ENCODE data around the gene CELA2A.

CELA2A gene

DNA sequence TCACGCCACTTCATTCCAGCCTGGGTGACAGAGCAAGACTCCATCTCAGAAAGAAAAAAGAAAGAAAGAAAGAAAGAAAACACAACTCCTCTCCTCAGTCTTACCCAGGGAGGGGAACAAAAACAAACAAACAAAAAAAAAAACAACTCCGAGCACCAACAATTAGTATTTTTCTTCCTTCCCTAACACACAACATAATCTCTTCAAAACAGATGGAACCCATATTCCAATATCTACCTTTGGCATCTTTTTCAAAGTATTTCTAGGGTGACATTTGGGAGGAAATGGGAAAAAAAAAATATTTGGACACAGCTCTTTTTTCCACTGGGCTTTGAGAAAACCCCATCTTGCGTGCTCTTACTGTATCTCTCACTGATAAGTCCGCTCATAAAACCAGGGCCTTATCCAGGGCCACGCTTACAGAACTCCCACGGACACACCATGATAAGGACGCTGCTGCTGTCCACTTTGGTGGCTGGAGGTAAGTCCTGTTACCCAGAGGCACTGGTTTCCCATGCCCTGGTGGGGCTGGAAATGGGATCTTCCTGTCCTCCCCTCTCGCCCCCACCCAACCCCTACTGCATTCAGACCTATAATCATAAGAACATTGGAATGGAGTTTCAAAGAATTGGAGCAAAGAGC, at the start of gene CELA2A:
Gene CELA2A, plus strand, starts transcription at position 420 of the 642 bp plus-strand sequence. Its CDS starts 22 bp downstream, at position 442.
- H3K27ac Mint-ChIP-seq, result no peak within 1 kb of the TSS
- H3K36me3 Mint-ChIP-seq, result no peaks in the 10 kb centered on the region
- H3K4me1 Mint-ChIP-seq, result no peaks in the 10 kb centered on the region
- H3K9me3 Mint-ChIP-seq, result no peaks in the 10 kb centered on the region
- no peaks in the 10 kb centered on the region for H3K27me3 Mint-ChIP-seq
- H3K4me3 Mint-ChIP-seq, result no peak within 1 kb of the TSS

DNA sequence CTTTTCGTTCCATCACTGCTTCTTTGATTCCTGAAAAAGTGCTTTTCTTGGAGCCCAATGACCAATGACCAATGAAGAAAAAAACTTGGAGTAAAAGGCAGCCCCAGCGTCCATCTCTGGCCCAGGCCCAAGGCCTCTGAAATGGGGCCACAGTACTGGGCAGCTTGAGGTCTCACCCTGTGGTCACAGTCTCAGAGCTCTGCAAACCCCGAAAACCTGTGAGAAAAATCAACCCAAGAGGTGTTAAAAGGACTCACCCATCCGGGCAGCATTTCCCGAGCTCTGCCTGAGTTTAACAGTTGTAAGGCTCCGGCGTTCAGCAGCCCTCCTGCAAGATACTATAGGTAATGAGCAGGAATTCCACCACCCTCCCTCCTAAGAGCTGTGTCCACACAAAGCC, 49.0 kb upstream of the CELA2A start:
- H3K4me1 Mint-ChIP-seq, result peaks cover 24% of the 10 kb centered on the region
- H3K27ac Mint-ChIP-seq, result peak overlapping the region; percentile 59
- H3K27me3 Mint-ChIP-seq, result no peaks in the 10 kb centered on the region
- no peaks in the 10 kb centered on the region for H3K9me3 Mint-ChIP-seq
- peak overlapping the region; percentile 39 for H3K4me3 Mint-ChIP-seq
- no peaks in the 10 kb centered on the region for H3K36me3 Mint-ChIP-seq

DNA sequence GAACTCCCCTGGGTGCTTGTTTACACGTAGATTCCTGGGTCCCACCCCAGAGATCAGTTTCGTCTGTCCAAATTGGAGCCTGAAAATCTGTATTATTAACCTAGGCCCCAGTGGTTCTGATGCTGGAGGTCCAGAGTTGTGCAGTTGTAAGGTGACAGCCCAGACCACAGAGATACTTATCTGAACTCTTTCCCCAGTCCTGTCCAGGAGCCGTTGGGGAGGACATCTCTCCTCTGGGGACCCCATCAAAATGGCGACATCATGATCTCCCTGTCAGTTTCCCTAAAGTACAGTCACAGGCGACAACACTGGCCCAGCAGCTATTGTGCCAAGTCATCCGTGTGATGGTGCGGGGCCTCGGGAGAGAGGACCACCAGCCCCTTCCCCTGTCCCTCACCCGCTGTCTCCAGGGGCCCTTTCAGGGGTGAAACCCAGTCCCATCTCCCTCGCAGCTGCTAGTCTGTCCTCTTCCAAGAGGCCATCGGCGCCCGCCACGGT, 47.6 kb upstream of the CELA2A start:
- H3K27me3 Mint-ChIP-seq, result no peaks in the 10 kb centered on the region
- no peaks in the 10 kb centered on the region for H3K36me3 Mint-ChIP-seq
- H3K27ac Mint-ChIP-seq, result peak overlapping the region; percentile 90
- no peaks in the 10 kb centered on the region for H3K9me3 Mint-ChIP-seq
- peak overlapping the region; percentile 94 for H3K4me3 Mint-ChIP-seq
- peaks cover 31% of the 10 kb centered on the region for H3K4me1 Mint-ChIP-seq

DNA sequence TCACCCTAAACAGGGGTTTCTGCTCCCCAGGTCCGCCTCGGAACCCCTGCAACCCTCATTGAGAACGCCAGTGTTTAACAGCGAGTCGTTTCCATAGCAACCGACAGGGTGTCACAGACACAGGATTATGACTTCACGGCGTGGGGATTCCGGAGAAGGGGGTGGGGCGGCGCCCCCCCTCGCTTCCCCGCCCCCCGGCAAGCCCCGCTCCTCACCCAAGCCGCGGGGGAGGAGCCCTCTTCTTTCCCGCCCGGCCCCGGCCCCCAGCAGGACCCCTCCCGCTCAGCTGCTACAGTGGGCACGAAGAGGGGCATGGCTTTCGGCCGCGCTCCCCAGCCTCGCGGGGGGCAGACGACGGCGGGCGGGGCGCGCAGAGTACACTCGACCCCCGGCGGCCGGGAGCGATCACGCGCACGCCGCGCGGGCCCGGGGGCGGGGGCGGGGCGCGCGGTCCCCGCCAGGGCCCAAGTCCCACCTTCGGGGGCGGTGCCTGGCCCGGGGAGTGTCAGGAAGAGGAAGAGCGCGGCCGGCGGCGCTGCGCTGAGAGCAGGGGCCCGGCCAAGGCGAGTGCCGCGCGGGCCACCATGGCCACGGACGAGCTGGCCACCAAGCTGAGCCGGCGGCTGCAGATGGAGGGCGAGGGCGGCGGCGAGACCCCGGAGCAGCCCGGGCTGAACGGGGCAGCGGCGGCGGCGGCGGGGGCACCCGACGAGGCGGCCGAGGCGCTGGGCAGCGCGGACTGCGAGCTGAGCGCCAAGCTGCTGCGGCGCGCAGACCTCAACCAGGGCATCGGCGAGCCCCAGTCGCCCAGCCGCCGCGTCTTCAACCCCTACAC, 46.9 kb upstream of the CELA2A start, which contains the start of gene EFHD2:
Gene EFHD2, plus strand, starts transcription at position 501 of the 835 bp plus-strand sequence. Its CDS starts 84 bp downstream, at position 585.
- H3K9me3 Mint-ChIP-seq, result no peaks in the 10 kb centered on the region
- no peaks in the 10 kb centered on the region for H3K27me3 Mint-ChIP-seq
- peak within 1 kb of the TSS; percentile 94 for H3K4me3 Mint-ChIP-seq
- H3K27ac Mint-ChIP-seq, result peak within 1 kb of the TSS; percentile 90
- no peaks in the 10 kb centered on the region for H3K36me3 Mint-ChIP-seq
- H3K4me1 Mint-ChIP-seq, result peaks cover 37% of the 10 kb centered on the region

DNA sequence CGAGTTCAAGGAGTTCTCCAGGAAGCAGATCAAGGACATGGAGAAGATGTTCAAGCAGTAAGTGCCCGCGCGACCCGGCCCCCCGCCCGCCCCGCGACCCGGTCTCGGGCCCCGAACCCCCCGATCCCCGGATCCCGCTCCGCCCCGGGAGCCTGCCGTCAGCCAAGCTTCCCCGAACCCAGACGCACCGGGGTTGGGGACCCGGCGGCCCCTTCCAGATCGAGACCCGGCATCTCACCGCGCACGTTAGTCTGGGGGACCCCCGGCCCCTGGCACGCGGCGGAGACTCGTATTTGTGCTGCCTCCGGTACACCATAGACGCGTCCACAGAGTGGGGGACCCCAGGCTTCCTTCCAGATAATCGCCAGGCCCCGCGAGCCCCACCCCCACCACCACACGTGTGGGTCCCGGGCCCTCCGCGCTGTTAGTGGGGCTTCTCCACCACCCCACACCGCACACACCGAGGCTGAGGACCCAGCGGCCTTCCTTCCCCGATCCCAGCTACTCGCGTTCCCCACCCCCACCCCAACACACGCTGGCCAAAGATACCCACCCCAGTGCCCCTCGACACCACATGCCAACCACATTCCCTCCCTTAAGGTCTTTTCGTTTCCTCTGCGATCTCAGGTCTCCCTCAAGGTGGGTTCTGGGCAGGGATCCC, 46.2 kb upstream of the CELA2A start:
- H3K9me3 Mint-ChIP-seq, result no peaks in the 10 kb centered on the region
- peaks cover 2% of the 10 kb centered on the region for H3K36me3 Mint-ChIP-seq
- H3K27ac Mint-ChIP-seq, result peak overlapping the region; percentile 88
- H3K4me3 Mint-ChIP-seq, result peak overlapping the region; percentile 94
- H3K4me1 Mint-ChIP-seq, result peaks cover 45% of the 10 kb centered on the region
- no peaks in the 10 kb centered on the region for H3K27me3 Mint-ChIP-seq

DNA sequence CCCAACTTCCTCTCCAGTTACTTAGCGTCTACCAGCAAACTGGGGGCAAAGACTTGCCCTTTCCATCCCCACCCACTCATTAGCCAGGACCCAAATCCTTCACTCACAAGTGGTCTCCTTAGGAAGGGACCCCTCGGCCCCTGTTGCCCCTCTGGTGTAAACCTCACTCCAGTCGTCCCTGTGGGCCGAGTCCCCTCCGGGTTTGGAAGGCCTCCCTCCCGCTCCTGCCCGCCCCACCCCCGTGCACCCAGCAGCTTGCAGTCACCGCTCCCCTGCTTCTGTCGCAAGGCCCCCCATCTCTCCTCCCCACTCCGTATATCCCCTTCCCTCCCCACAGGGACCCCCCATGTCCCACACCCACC, 45.7 kb upstream of the CELA2A start:
- H3K36me3 Mint-ChIP-seq, result peaks cover 2% of the 10 kb centered on the region

DNA sequence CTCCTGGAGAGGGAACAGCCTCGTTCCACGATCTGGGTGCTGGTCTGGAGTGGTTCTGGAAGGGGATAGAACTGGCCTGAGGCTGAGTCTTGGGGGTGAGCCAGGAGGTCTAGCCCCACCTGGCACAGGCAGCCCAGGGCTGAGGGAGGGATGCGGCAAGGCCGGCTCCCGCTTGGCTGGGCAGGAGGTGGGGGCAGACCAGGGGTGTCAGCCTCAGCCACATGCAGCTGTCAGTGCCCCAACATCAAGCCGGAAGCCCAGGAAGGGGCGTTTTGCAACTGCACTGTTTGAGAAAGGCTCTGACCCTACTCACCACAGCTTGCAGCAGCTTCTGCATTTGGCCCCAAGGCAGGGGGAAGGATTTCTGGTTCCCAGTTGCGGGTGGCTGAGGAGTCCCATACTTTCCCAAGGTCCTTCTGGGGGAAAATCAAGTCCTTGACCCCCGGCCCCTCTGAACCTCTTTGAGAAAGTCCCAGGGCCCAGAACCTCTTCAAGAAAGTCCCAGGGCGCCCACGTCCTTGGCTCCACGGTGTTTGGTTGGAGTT, 44.9 kb upstream of the CELA2A start:
- H3K36me3 Mint-ChIP-seq, result peaks cover 2% of the 10 kb centered on the region
- peaks cover 58% of the 10 kb centered on the region for H3K4me1 Mint-ChIP-seq
- no peaks in the 10 kb centered on the region for H3K27me3 Mint-ChIP-seq
- H3K4me3 Mint-ChIP-seq, result peak overlapping the region; percentile 94
- H3K27ac Mint-ChIP-seq, result peak overlapping the region; percentile 41
- H3K9me3 Mint-ChIP-seq, result no peaks in the 10 kb centered on the region

More for the DNA sequence above, 45.7 kb upstream of the CELA2A start:
- peak overlapping the region; percentile 94 for H3K4me3 Mint-ChIP-seq
- H3K4me1 Mint-ChIP-seq, result peaks cover 50% of the 10 kb centered on the region
- no peaks in the 10 kb centered on the region for H3K27me3 Mint-ChIP-seq
- H3K27ac Mint-ChIP-seq, result peak overlapping the region; percentile 88
- no peaks in the 10 kb centered on the region for H3K9me3 Mint-ChIP-seq

DNA sequence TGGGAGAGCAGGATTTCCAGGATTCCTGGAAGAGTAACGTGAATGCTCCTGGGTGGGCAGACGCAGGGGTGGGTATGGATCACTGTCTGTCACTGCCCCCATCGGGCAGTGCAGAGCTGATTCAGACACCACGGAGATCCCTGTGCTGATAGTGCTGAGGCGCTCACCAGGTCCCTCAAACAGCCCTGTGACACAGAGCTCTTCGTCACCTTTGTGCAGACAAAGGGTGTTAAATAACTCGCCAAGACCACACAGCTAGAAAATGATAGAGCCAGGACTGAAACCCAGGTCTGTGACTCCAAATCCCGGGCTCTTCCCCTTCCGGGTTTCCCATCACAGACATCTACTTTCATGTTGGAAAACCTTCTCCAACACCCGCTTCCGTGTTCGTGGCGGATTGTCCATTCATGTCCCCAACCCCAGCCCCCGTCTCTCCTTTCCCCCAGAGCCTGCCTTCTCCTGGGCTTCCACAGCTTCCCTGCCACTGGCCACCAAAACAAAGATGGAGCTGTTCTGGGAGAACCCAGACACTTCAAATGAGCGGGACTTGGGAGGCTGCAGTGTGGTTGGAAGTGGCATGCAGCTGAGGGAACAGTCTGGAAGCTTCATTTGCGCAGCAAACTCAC, 44.2 kb upstream of the CELA2A start:
- Mint-ChIP-seq H3K9me3 (no peaks in the 10 kb centered on the region), H3K36me3 (peaks cover 2% of the 10 kb centered on the region), H3K4me3 (peak overlapping the region; percentile 94), H3K27ac (peak overlapping the region; percentile 55), H3K4me1 (peaks cover 61% of the 10 kb centered on the region), H3K27me3 (no peaks in the 10 kb centered on the region)

DNA sequence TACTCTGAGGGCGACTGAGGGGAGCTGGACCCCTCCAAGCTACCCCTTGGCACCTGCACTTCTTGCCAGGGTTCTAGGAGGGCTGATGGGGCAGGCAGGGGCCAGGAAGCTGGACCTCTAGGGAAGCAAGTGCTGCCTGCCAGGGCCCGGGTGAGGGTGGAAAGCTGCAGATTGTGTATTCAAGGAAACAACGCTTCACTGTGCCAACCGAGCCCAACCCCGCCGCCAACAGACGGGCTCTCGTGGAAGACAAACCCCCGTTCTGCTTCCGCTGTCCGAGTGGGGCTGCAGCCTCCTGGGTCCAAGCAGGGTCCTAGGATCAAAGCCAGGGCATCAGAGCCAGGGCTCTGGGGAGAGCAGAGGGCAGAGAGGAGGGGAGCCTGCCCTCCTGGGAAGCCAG, 43.7 kb upstream of the CELA2A start:
- no peak overlapping the region for H3K27ac Mint-ChIP-seq
- H3K4me3 Mint-ChIP-seq, result peak overlapping the region; percentile 94
- peaks cover 66% of the 10 kb centered on the region for H3K4me1 Mint-ChIP-seq
- no peaks in the 10 kb centered on the region for H3K9me3 Mint-ChIP-seq
- H3K36me3 Mint-ChIP-seq, result peaks cover 2% of the 10 kb centered on the region
- no peaks in the 10 kb centered on the region for H3K27me3 Mint-ChIP-seq

DNA sequence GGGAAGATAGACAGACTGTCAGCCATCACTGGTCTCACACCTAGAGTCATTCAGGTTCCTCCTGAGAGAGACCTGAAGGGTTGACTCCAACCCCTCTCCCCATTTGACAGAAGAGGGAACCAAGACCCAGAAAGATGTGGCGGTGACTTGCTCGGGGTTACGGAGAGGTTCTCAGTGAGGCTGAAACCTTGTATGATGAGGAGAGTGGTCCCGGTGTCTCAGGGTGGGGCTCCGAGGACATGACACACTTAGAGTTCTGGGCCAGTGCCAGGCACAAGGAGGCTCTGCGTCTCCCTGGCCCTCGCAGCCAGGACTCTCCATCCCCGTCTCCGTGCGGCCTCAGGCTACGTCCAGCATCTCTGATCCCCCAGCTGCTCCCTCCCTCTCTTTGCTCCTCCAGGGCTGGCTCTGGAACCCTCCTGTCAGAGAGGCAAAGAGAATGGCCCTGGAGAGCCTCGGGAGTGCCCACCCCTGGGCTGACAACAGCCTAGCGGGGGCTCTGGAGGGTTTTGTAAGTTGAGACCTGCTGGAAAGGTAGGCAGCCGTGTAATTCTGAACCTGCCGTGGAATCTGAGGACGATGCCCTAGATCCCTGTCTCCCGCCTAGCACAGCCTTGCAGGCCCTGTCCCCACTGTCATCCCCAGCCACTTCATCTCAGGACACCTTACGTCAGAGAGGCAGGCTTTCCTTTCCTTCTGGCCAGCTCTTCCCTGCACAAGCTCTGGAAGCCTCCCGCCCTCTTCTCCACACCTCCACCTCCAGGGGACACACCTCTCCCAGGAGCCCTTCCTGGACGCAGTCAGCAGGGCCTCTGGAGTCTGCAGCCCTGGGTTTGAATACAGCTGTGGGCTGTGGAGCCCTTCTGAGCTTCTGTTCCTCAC, 42.7 kb upstream of the CELA2A start:
- Mint-ChIP-seq H3K36me3 (peaks cover 2% of the 10 kb centered on the region), H3K27ac (no peak overlapping the region), H3K4me1 (peaks cover 72% of the 10 kb centered on the region), H3K9me3 (no peaks in the 10 kb centered on the region), H3K4me3 (peak overlapping the region; percentile 23), H3K27me3 (no peaks in the 10 kb centered on the region)

DNA sequence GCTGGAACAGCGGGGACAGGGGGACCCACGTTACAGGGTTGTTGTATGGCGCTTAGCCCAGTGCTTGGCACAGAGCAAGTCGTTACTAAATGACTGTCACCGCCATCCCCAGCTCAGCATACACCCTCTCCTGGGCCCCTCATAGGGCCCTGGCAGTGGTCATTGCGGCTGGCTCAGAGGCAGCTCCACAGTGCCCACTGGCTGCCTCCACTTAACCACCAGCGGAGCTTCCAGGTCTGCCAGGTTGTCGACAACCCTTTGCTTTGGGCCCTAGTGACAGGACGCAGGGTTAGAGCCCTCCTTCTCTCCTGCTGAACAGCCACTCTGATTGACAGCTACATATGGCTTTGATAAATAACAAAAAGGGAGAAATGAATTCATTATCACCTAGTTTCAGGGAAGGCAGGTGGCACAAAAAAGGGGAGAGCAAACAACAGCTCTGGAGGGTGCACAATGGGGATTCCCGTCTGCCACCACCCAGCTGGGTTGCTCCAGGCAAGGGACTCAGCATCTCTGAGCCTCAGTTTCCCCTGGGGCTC, 42.0 kb upstream of the CELA2A start:
- H3K4me1 Mint-ChIP-seq, result peaks cover 67% of the 10 kb centered on the region
- H3K27me3 Mint-ChIP-seq, result no peaks in the 10 kb centered on the region
- peaks cover 2% of the 10 kb centered on the region for H3K36me3 Mint-ChIP-seq
- H3K4me3 Mint-ChIP-seq, result no peak overlapping the region
- H3K27ac Mint-ChIP-seq, result no peak overlapping the region
- no peaks in the 10 kb centered on the region for H3K9me3 Mint-ChIP-seq

DNA sequence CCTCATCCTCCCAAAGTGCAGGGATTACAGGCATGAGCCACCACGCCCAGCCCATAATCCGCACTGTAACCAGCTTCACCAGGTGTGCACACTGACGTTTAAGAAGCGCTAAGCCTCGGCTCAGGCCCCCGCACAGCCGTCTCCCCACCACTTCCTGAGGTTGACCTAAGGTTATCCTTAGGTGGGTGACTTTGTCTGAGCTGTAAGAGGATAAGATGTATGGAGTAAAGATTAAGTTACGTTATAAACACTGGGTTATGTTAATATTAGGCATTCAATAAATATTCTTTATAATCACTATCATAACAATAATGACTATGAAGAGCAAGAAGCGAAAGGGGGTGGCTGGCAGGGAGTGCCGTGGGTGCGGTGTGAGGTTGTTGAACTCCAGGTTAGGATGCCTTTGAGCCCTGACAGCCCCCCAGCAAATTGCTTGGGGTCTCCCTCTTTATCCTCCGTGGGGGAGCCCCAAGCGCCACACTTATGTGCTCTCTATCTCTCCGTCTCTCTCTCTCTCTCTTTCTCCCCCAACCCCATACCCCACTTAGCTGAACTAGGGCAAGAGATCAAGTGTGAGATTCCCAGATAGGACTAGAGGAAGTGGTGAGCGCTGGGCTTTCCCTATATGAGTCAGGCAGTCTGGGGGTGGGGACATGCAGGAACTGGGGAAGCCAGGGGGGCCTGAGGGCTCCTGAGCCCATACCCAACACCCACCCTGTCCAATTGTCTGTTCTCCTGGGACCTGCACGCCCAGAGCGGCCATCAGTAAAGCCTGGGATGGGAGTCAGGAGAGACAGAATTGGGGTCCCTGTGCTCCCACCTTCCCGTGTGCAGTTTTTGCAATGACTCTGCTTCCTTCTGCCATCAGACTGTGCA, 39.2 kb upstream of the CELA2A start:
- Mint-ChIP-seq H3K27me3 (no peaks in the 10 kb centered on the region), H3K36me3 (peaks cover 7% of the 10 kb centered on the region), H3K4me1 (peaks cover 68% of the 10 kb centered on the region), H3K27ac (peak overlapping the region; percentile 65), H3K9me3 (no peaks in the 10 kb centered on the region), H3K4me3 (peak overlapping the region; percentile 75)

DNA sequence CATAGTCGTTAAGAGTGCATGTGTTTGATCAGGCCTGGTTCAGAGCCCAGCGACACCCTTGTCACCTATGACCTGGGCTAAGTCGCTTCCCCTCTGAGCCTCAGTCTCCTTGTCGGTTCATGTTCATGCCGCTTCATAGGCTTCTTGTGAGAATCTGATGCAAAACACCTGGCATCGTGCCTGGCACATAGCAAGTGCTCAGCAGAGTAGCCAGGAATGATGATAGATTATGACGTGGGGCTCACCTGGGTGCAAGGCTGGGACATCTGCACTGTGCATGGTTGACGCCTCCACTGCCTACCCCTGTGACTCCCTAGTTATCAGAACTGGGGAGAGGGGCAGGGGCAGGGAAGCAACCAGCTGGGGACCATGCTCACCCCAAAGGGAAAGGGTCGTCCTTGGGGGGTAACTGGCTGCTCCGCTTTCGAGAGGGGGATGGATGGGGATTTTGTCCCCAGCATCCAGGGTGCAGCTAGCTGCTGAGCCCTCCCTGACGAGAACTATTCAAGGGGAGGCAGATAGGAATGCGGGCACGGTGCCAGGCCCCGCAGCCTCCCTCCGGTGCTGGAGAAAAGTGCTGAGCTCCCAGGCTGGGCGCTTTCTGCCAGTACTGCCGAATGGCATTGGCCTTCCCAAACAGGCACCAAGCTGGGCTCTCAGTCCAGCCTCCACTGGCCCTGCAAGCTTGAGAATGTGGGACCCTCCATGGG, 37.6 kb upstream of the CELA2A start:
- peaks cover 57% of the 10 kb centered on the region for H3K4me1 Mint-ChIP-seq
- H3K4me3 Mint-ChIP-seq, result no peak overlapping the region
- no peaks in the 10 kb centered on the region for H3K9me3 Mint-ChIP-seq
- peaks cover 7% of the 10 kb centered on the region for H3K36me3 Mint-ChIP-seq
- H3K27ac Mint-ChIP-seq, result no peak overlapping the region
- H3K27me3 Mint-ChIP-seq, result no peaks in the 10 kb centered on the region
